ENCODE measurements around the gene MIEN1. TPM values are rescaled to one million over a fixed set of nuclear protein-coding genes. Genes with fewer than 3 reads are reported as not detected.
"Not testable (repeated sequence)": the region's sequence is repeated elsewhere in the genome, so short reads cannot be mapped to it uniquely, and the experiment has no call there.

The MIEN1 gene
- total RNA-seq, 1 donor from 2014 or later = 95.7 TPM

GRCh38 chr17:39717660-39718059 lies 12.7 kb downstream of the MIEN1 start:
- no peak overlapping the region for H3K4me3 ChIP-seq (ENCODE audit: low read depth, low read length)
- no peak for DNase-seq (ENCODE audit: low read depth)

GRCh38 chr17:39716879-39717536 lies 13.3 kb downstream of the MIEN1 start:
- H3K4me3 ChIP-seq (ENCODE audit: low read depth, low read length) = no peak overlapping the region
- TF ChIP-seq CTCF (conservative IDR thresholded peaks at IDR 0.05; ENCODE audit: low read depth, low read length) = no peak
- no peak for DNase-seq (ENCODE audit: low read depth)

More at GRCh38 chr17:39717660-39718059, 12.7 kb downstream of the MIEN1 start:
- TF ChIP-seq CTCF (conservative IDR thresholded peaks at IDR 0.05; ENCODE audit: low read depth, low read length) = no peak

GRCh38 chr17:39716073-39716818 lies 14.1 kb downstream of the MIEN1 start:
- DNase-seq (ENCODE audit: low read depth) = no peak
- TF ChIP-seq CTCF (conservative IDR thresholded peaks at IDR 0.05; ENCODE audit: low read depth, low read length) = no peak
- H3K4me3 ChIP-seq (ENCODE audit: low read depth, low read length) = no peak overlapping the region

GRCh38 chr17:39715375-39716072 lies 14.8 kb downstream of the MIEN1 start:
- no peak for TF ChIP-seq CTCF (conservative IDR thresholded peaks at IDR 0.05; ENCODE audit: low read depth, low read length)
- H3K4me3 ChIP-seq (ENCODE audit: low read depth, low read length) = no peak overlapping the region
- no peak for DNase-seq (ENCODE audit: low read depth)

- no peak for TF ChIP-seq CTCF (conservative IDR thresholded peaks at IDR 0.05; ENCODE audit: low read depth, low read length)
- H3K4me3 ChIP-seq (ENCODE audit: low read depth, low read length) = no peak overlapping the region
- DNase-seq (ENCODE audit: low read depth) = no peak
Observed at GRCh38 chr17:39714234-39714633, 16.1 kb downstream of the MIEN1 start.

- TF ChIP-seq CTCF (conservative IDR thresholded peaks at IDR 0.05; ENCODE audit: low read depth, low read length) = no peak
- DNase-seq (ENCODE audit: low read depth) = no peak
Observed at GRCh38 chr17:39711851-39712250, 18.5 kb downstream of the MIEN1 start.

GRCh38 chr17:39711071-39711470 lies 19.3 kb downstream of the MIEN1 start:
- not testable (repeated sequence) for DNase-seq (ENCODE audit: low read depth); H3K4me3 ChIP-seq (ENCODE audit: low read depth, low read length)

More at GRCh38 chr17:39711851-39712250, 18.5 kb downstream of the MIEN1 start:
- H3K4me3 ChIP-seq (ENCODE audit: low read depth, low read length) = no peak overlapping the region

Data from epithelial cell of proximal tubule (primary cell).